ENCODE results near the gene ACTN2. TPM values are rescaled to one million over a fixed set of nuclear protein-coding genes. Genes with fewer than 3 reads are reported as not detected.

ACTN2 gene
- total RNA-seq, 1 donor from 2014 or later: 0.54 TPM

- TF ChIP-seq CTCF (conservative IDR thresholded peaks at IDR 0.05): no peak
- no peak for DNase-seq (ENCODE audit: low read depth, low spot score)
- H3K4me1 Mint-ChIP-seq: no peaks in the 10 kb centered on the region
- H3K4me3 Mint-ChIP-seq: no peak overlapping the region
- H3K36me3 Mint-ChIP-seq (ENCODE audit: low read depth): no peaks in the 10 kb centered on the region
- H3K27me3 Mint-ChIP-seq (ENCODE audit: low read depth): no peaks in the 10 kb centered on the region
- no peak overlapping the region for H3K27ac Mint-ChIP-seq (ENCODE audit: unreplicated experiment)
- H3K9me3 Mint-ChIP-seq: no peaks in the 10 kb centered on the region
These were observed 39.4 kb downstream of the ACTN2 start for GRCh38 chr1:236725668-236726067.

- Mint-ChIP-seq H3K27me3 (ENCODE audit: low read depth) (no peaks in the 10 kb centered on the region), H3K4me3 (no peak overlapping the region), H3K27ac (ENCODE audit: unreplicated experiment) (no peak overlapping the region), H3K36me3 (ENCODE audit: low read depth) (no peaks in the 10 kb centered on the region), H3K4me1 (no peaks in the 10 kb centered on the region), H3K9me3 (no peaks in the 10 kb centered on the region)
- DNase-seq (ENCODE audit: low read depth, low spot score): no peak
- TF ChIP-seq CTCF (conservative IDR thresholded peaks at IDR 0.05): no peak
These were observed 41.2 kb downstream of the ACTN2 start for GRCh38 chr1:236727521-236727920.

GRCh38 chr1:236728752-236729151 lies 42.5 kb downstream of the ACTN2 start:
- no peak for TF ChIP-seq CTCF (conservative IDR thresholded peaks at IDR 0.05)
- no peaks in the 10 kb centered on the region for H3K36me3 Mint-ChIP-seq (ENCODE audit: low read depth)
- H3K27ac Mint-ChIP-seq (ENCODE audit: unreplicated experiment): no peak overlapping the region
- no peak for DNase-seq (ENCODE audit: low read depth, low spot score)
- H3K27me3 Mint-ChIP-seq (ENCODE audit: low read depth): no peaks in the 10 kb centered on the region
- H3K4me1 Mint-ChIP-seq: no peaks in the 10 kb centered on the region
- H3K9me3 Mint-ChIP-seq: no peaks in the 10 kb centered on the region
- no peak overlapping the region for H3K4me3 Mint-ChIP-seq

DNA sequence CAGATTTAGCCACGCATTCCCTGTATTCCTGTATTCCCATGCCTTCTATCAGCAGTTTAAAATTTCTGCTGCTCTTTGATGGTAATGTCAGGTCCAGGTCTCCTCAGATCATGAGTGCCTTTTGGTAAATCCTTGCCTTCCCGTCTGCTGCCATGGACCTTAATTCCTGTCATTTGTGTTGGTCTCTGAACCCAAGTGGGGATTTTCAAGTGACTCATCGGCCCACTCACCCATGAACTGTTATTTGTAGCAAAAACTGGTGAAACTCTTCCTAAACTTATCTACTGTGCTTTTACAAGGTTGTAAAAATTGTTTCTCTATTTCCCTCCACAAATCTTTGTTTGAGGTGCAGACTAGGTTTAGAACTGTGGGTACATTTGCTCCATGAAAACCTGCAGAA lies 47.4 kb downstream of the ACTN2 start:
- no peak for TF ChIP-seq CTCF (conservative IDR thresholded peaks at IDR 0.05)
- Mint-ChIP-seq H3K4me1 (no peaks in the 10 kb centered on the region), H3K27ac (ENCODE audit: unreplicated experiment) (no peak overlapping the region), H3K9me3 (no peaks in the 10 kb centered on the region), H3K36me3 (ENCODE audit: low read depth) (no peaks in the 10 kb centered on the region), H3K4me3 (no peak overlapping the region), H3K27me3 (ENCODE audit: low read depth) (no peaks in the 10 kb centered on the region)
- no peak for DNase-seq (ENCODE audit: low read depth, low spot score)

DNA sequence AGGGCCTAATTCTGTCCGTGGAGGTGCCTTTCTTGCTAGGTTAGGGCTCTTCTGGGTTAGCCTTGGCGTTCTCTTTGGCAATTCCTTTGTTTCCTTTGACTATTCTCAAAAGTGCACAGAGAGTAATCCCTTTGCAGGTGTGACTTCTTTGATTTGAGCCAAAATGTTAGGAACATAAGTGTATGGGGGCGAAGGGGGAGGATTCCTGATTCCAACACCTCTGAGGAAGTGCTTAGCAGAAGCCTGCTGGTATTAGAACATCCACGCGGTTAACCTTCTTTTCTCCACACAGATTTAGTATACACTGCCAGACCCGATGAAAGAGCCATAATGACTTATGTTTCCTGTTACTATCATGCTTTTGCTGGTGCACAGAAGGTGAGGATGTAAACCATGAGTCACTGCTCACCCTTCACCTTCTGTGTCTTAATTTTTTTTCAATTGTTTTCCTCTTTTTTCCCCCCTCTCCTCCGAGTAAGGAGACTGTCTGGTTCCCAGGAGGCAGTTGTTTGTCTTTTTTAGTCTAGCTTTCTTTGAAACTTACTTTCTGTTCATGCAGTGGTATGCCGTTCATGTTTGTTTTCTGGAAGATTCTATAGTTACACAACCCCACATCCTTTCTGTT lies 48.0 kb downstream of the ACTN2 start:
- Mint-ChIP-seq H3K36me3 (ENCODE audit: low read depth) (no peaks in the 10 kb centered on the region), H3K4me3 (no peak overlapping the region), H3K27me3 (ENCODE audit: low read depth) (no peaks in the 10 kb centered on the region), H3K27ac (ENCODE audit: unreplicated experiment) (no peak overlapping the region), H3K9me3 (no peaks in the 10 kb centered on the region), H3K4me1 (no peaks in the 10 kb centered on the region)
- no peak for DNase-seq (ENCODE audit: low read depth, low spot score)
- no peak for TF ChIP-seq CTCF (conservative IDR thresholded peaks at IDR 0.05)

Measured in neural crest cell (in vitro differentiated cells).